ENCODE results near the gene BLOC1S4. TPM values are rescaled to one million over a fixed set of nuclear protein-coding genes. Genes with fewer than 3 reads are reported as not detected.
"Not testable (repeated sequence)": the region's sequence is repeated elsewhere in the genome, so short reads cannot be mapped to it uniquely, and the experiment has no call there.

The BLOC1S4 gene
- total RNA-seq, 6 experiments from 2014 or later = 12.7 to 19.0 (median 14.2) TPM

DNA sequence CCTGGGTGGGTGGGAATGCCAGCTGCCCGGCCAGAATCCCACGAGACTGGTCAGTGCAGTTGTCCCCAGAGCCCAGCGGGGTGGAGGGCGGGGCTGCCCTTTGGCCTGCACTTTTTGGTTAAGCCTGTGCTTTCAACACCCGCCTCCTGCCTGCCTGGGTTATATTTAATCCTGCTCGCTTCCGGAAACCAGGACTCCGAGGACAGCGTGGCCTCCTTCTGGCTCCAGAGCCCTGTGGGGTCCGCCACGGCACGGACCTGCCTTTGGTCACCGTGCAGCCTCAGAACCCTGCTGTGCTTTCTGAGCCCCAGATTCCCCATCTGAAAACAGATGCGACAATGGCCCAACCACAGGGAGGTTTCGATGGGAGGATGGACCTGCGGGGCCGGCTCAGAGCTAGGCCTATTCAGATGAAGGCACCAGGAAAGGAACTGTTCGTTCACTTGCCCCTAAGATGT, 37.2 kb downstream of the BLOC1S4 start:
- H3K4me1 Mint-ChIP-seq (ENCODE audit: low read depth) = peaks cover 12% of the 10 kb centered on the region
- no peak overlapping the region for H3K4me3 Mint-ChIP-seq
- no peak overlapping the region for H3K27ac Mint-ChIP-seq
- no peak for TF ChIP-seq CTCF (IDR thresholded peaks at IDR 0.05)
- H3K27me3 Mint-ChIP-seq (ENCODE audit: insufficient read depth) = peaks cover 2% of the 10 kb centered on the region
- no peaks in the 10 kb centered on the region for H3K9me3 Mint-ChIP-seq
- H3K36me3 Mint-ChIP-seq (ENCODE audit: low read depth) = no peaks in the 10 kb centered on the region
- DNase-seq = no peak

- Mint-ChIP-seq H3K27me3 (ENCODE audit: insufficient read depth) (no peaks in the 10 kb centered on the region; the same call in none of the 2 replicates), H3K4me3 (no peak overlapping the region), H3K4me1 (ENCODE audit: low read depth) (peaks cover 9% of the 10 kb centered on the region), H3K9me3 (no peaks in the 10 kb centered on the region), H3K27ac (no peak overlapping the region), H3K36me3 (ENCODE audit: low read depth) (no peaks in the 10 kb centered on the region)
- DNase-seq = no peak
- TF ChIP-seq CTCF (IDR thresholded peaks at IDR 0.05) = no peak
Measured at GRCh38 chr4:6753891-6754290, 37.9 kb downstream of the BLOC1S4 start.

GRCh38 chr4:6754481-6755087, 38.6 kb downstream of the BLOC1S4 start:
- no peak for DNase-seq
- no peak overlapping the region for H3K27ac Mint-ChIP-seq
- no peak for TF ChIP-seq CTCF (IDR thresholded peaks at IDR 0.05)
- H3K27me3 Mint-ChIP-seq (ENCODE audit: insufficient read depth) = no peaks in the 10 kb centered on the region; the same call in none of the 2 replicates
- H3K4me3 Mint-ChIP-seq = no peak overlapping the region
- H3K9me3 Mint-ChIP-seq = no peaks in the 10 kb centered on the region
- H3K4me1 Mint-ChIP-seq (ENCODE audit: low read depth) = peaks cover 2% of the 10 kb centered on the region
- H3K36me3 Mint-ChIP-seq (ENCODE audit: low read depth) = no peaks in the 10 kb centered on the region

DNA sequence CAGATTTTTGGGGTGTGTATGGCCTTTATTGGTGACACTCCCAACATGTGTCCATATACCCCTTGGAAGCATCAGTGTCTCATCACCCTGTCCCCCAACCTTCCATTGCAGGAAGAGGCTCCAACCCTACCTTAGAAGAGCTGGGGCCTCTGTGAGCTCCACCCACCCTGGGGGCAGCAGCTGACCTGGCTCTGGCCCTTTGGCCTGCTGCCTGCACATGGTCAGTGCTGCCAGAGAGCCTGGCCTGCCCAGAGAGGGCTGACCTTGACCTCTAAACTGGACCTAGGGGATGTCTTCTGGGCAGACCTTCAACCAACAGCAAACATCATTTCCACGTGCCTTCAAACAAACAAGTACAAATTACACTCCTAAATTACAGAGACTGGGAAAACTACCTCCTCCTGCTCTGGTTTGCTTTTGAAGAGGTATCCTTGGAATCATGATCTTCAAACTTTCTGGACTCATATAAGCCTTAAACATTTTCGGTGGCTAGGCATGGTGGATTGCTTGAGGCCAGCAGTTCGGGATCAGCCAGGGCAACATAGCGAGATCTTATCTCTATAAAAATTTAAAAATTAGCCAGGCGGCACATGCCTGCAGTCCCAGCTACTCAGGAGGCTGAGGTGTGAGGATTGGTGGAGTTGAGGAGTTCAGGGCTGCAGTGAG, 39.2 kb downstream of the BLOC1S4 start:
- no peak for TF ChIP-seq CTCF (IDR thresholded peaks at IDR 0.05)
- H3K4me3 Mint-ChIP-seq = no peak overlapping the region
- no peaks in the 10 kb centered on the region for H3K36me3 Mint-ChIP-seq (ENCODE audit: low read depth)
- no peak overlapping the region for H3K27ac Mint-ChIP-seq
- no peaks in the 10 kb centered on the region; the same call in none of the 2 replicates for H3K27me3 Mint-ChIP-seq (ENCODE audit: insufficient read depth)
- DNase-seq = no peak
- no peaks in the 10 kb centered on the region for H3K4me1 Mint-ChIP-seq (ENCODE audit: low read depth)
- no peaks in the 10 kb centered on the region for H3K9me3 Mint-ChIP-seq

- H3K36me3 Mint-ChIP-seq (ENCODE audit: low read depth); H3K27me3 Mint-ChIP-seq (ENCODE audit: insufficient read depth); H3K4me3 Mint-ChIP-seq; H3K27ac Mint-ChIP-seq; H3K9me3 Mint-ChIP-seq; H3K4me1 Mint-ChIP-seq (ENCODE audit: low read depth); DNase-seq: not testable (repeated sequence)
Measured at GRCh38 chr4:6756345-6756744, 40.4 kb downstream of the BLOC1S4 start.

DNA sequence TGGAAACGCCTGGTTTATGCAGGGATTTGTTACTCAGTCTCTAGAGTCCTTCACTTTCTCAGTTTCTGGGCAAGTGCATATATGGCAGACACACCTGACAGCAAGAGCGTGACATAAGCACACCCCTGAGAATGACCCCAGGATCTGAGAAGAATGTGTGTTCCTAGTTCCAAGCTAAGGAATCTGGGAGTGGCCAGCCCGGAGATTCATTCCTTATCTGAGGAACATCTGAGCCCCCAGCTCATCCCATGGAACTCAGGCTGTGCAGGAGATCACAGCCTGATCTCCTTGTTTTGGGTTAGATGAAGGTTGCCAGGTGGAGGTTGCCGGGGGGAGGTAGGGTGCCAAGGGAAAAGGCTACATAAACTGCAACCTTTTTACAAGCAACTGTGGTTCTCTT, 42.8 kb downstream of the BLOC1S4 start:
- DNase-seq = no peak
- Mint-ChIP-seq H3K4me1 (ENCODE audit: low read depth) (peaks cover 5% of the 10 kb centered on the region), H3K27ac (no peak overlapping the region), H3K36me3 (ENCODE audit: low read depth) (no peaks in the 10 kb centered on the region), H3K9me3 (no peaks in the 10 kb centered on the region), H3K4me3 (no peak overlapping the region), H3K27me3 (ENCODE audit: insufficient read depth) (peaks cover 9% of the 10 kb centered on the region)
- no peak for TF ChIP-seq CTCF (IDR thresholded peaks at IDR 0.05)

Measured in HFFc6 (cell line).